Stimulated activated CD4-positive, alpha-beta T cell treated with anti-CD3 and anti-CD28 coated beads, TNF-alpha, amount 100 ng/mL, for 1 hour (primary cell): Measurements from ENCODE around the gene ARVCF.

Source experiments
- DNase-seq, 3 donors: peaks; one replicate each; pipeline ENCODE4 v3.0.0-alpha.2; 2020; ENCODE audit warnings: low read depth in 3 of 3, low spot score in 1 of 3

ARVCF gene

GRCh38 chr22:20031732-20032406 lies 15.2 kb upstream of the ARVCF start:
- DNase-seq = no peak

- no peak for DNase-seq
Observed at GRCh38 chr22:20029550-20030225, 13.1 kb upstream of the ARVCF start.

- DNase-seq = no peak
Observed at GRCh38 chr22:20028855-20029549, 12.4 kb upstream of the ARVCF start.

- DNase-seq = no peak
Observed at GRCh38 chr22:20027966-20028854, 11.6 kb upstream of the ARVCF start.

GRCh38 chr22:20026996-20027601 lies 10.5 kb upstream of the ARVCF start:
- no peak for DNase-seq

- no peak for DNase-seq
Observed at GRCh38 chr22:20026204-20026908, 9.7 kb upstream of the ARVCF start.

- DNase-seq = no peak
Observed at GRCh38 chr22:20025401-20026203, 9.0 kb upstream of the ARVCF start.

GRCh38 chr22:20024650-20025397 lies 8.2 kb upstream of the ARVCF start:
- no peak for DNase-seq

- DNase-seq = no peak
Observed at GRCh38 chr22:20024225-20024624, 7.6 kb upstream of the ARVCF start.

- DNase-seq = no peak
Observed at GRCh38 chr22:20022978-20023613, 6.5 kb upstream of the ARVCF start.

GRCh38 chr22:20022231-20022977 lies 5.8 kb upstream of the ARVCF start:
- DNase-seq = no peak

- no peak for DNase-seq
Observed at GRCh38 chr22:20021196-20022181, 4.9 kb upstream of the ARVCF start.

GRCh38 chr22:20020533-20021195 lies 4.0 kb upstream of the ARVCF start, which contains the start of gene TANGO2:
Gene TANGO2 (plus strand): TSS chr22:20021110. CDS start chr22:20036799, 15,689 bp downstream.
- DNase-seq = peak; percentile 84 to 93 (median 91)

- DNase-seq = no peak
Observed at GRCh38 chr22:20019661-20020532, 3.3 kb upstream of the ARVCF start.

- DNase-seq = no peak
Observed at GRCh38 chr22:20018001-20018400, 1.4 kb upstream of the ARVCF start.
